Stimulated activated naive CD8-positive, alpha-beta T cell treated with anti-CD3 and anti-CD28 coated beads, Interleukin-15, Interleukin-2, amounts not matched to agents 100 ng/mL and 50 ng/mL, for 24 hours (primary cell): ENCODE data around the gene CPLANE2.
"Not testable (repeated sequence)": the region's sequence is repeated elsewhere in the genome, so short reads cannot be mapped to it uniquely, and the experiment has no call there.

Experiments used
- H3K27ac Mint-ChIP-seq: one replicate; pipeline ENCODE4 v1.8.0; 2021; ENCODE audit warnings: mild to moderate bottlenecking, mixed read lengths
- H3K27me3 Mint-ChIP-seq: one replicate; pipeline ENCODE4 v1.8.0; 2021; ENCODE audit warnings: mixed read lengths
- H3K36me3 Mint-ChIP-seq: one replicate; pipeline ENCODE4 v1.8.0; 2021; ENCODE audit warnings: low read depth, mixed read lengths
- H3K4me1 Mint-ChIP-seq: one replicate; pipeline ENCODE4 v1.8.0; 2021; ENCODE audit warnings: low read depth, mixed read lengths
- H3K4me3 Mint-ChIP-seq: one replicate; pipeline ENCODE4 v1.8.0; 2021; ENCODE audit warnings: mild to moderate bottlenecking, mixed read lengths
- H3K9me3 Mint-ChIP-seq: one replicate; pipeline ENCODE4 v1.8.0; 2021; ENCODE audit warnings: mixed read lengths

The CPLANE2 gene

GRCh38 chr1:16202281-16203210 lies 34.4 kb downstream of the CPLANE2 start:
- Mint-ChIP-seq H3K4me3 (no peak overlapping the region), H3K9me3 (no peaks in the 10 kb centered on the region), H3K36me3 (peaks cover 5% of the 10 kb centered on the region), H3K27ac (no peak overlapping the region), H3K27me3 (no peaks in the 10 kb centered on the region), H3K4me1 (peaks cover 10% of the 10 kb centered on the region)

GRCh38 chr1:16199700-16200099 lies 37.3 kb downstream of the CPLANE2 start:
- Mint-ChIP-seq H3K9me3 (no peaks in the 10 kb centered on the region), H3K4me1 (peaks cover 5% of the 10 kb centered on the region), H3K4me3 (no peak overlapping the region), H3K27ac (no peak overlapping the region), H3K36me3 (peaks cover 5% of the 10 kb centered on the region), H3K27me3 (no peaks in the 10 kb centered on the region)

GRCh38 chr1:16199157-16199501 lies 37.9 kb downstream of the CPLANE2 start:
- H3K4me1 Mint-ChIP-seq, result peaks cover 5% of the 10 kb centered on the region
- H3K36me3 Mint-ChIP-seq, result peaks cover 5% of the 10 kb centered on the region
- H3K27me3 Mint-ChIP-seq, result no peaks in the 10 kb centered on the region
- no peak overlapping the region for H3K4me3 Mint-ChIP-seq
- no peaks in the 10 kb centered on the region for H3K9me3 Mint-ChIP-seq
- H3K27ac Mint-ChIP-seq, result no peak overlapping the region

- Mint-ChIP-seq H3K4me1 (peaks cover 5% of the 10 kb centered on the region), H3K4me3 (no peak overlapping the region), H3K27ac (no peak overlapping the region), H3K27me3 (no peaks in the 10 kb centered on the region), H3K36me3 (peaks cover 3% of the 10 kb centered on the region), H3K9me3 (no peaks in the 10 kb centered on the region)
These were observed 38.4 kb downstream of the CPLANE2 start for GRCh38 chr1:16198444-16199156.

- H3K9me3 Mint-ChIP-seq, result no peaks in the 10 kb centered on the region
- H3K36me3 Mint-ChIP-seq, result no peaks in the 10 kb centered on the region
- no peaks in the 10 kb centered on the region for H3K27me3 Mint-ChIP-seq
- H3K4me1 Mint-ChIP-seq, result peaks cover 5% of the 10 kb centered on the region
- H3K4me3 Mint-ChIP-seq, result no peak overlapping the region
- H3K27ac Mint-ChIP-seq, result no peak overlapping the region
These were observed 40.1 kb downstream of the CPLANE2 start for GRCh38 chr1:16196874-16197273.

- not testable (repeated sequence) for H3K27ac Mint-ChIP-seq, H3K4me3 Mint-ChIP-seq, H3K36me3 Mint-ChIP-seq, H3K27me3 Mint-ChIP-seq, H3K9me3 Mint-ChIP-seq, H3K4me1 Mint-ChIP-seq
These were observed 40.8 kb downstream of the CPLANE2 start for GRCh38 chr1:16196139-16196538.

- peaks cover 5% of the 10 kb centered on the region for H3K4me1 Mint-ChIP-seq
- no peaks in the 10 kb centered on the region for H3K36me3 Mint-ChIP-seq
- H3K27me3 Mint-ChIP-seq, result no peaks in the 10 kb centered on the region
- H3K9me3 Mint-ChIP-seq, result no peaks in the 10 kb centered on the region
- H3K27ac Mint-ChIP-seq, result no peak overlapping the region
- H3K4me3 Mint-ChIP-seq, result no peak overlapping the region
These were observed 41.5 kb downstream of the CPLANE2 start for GRCh38 chr1:16195518-16195905.

- Mint-ChIP-seq H3K4me1 (no peaks in the 10 kb centered on the region), H3K4me3 (no peak overlapping the region), H3K27me3 (no peaks in the 10 kb centered on the region), H3K9me3 (no peaks in the 10 kb centered on the region), H3K36me3 (no peaks in the 10 kb centered on the region), H3K27ac (no peak overlapping the region)
These were observed 45.0 kb downstream of the CPLANE2 start for GRCh38 chr1:16191916-16192546.

- Mint-ChIP-seq H3K4me3 (no peak overlapping the region), H3K27me3 (no peaks in the 10 kb centered on the region), H3K9me3 (no peaks in the 10 kb centered on the region), H3K4me1 (no peaks in the 10 kb centered on the region), H3K36me3 (no peaks in the 10 kb centered on the region), H3K27ac (no peak overlapping the region)
These were observed 45.7 kb downstream of the CPLANE2 start for GRCh38 chr1:16191309-16191708.

- no peaks in the 10 kb centered on the region for H3K36me3 Mint-ChIP-seq
- no peaks in the 10 kb centered on the region for H3K4me1 Mint-ChIP-seq
- no peak overlapping the region for H3K27ac Mint-ChIP-seq
- H3K27me3 Mint-ChIP-seq, result no peaks in the 10 kb centered on the region
- H3K4me3 Mint-ChIP-seq, result no peak overlapping the region
- H3K9me3 Mint-ChIP-seq, result no peaks in the 10 kb centered on the region
These were observed 46.9 kb downstream of the CPLANE2 start for GRCh38 chr1:16189921-16190621.

- H3K9me3 Mint-ChIP-seq, result no peaks in the 10 kb centered on the region
- no peaks in the 10 kb centered on the region for H3K36me3 Mint-ChIP-seq
- no peak overlapping the region for H3K4me3 Mint-ChIP-seq
- no peaks in the 10 kb centered on the region for H3K4me1 Mint-ChIP-seq
- H3K27ac Mint-ChIP-seq, result no peak overlapping the region
- no peaks in the 10 kb centered on the region for H3K27me3 Mint-ChIP-seq
These were observed 48.0 kb downstream of the CPLANE2 start for GRCh38 chr1:16189003-16189402.

GRCh38 chr1:16187748-16188401 lies 49.1 kb downstream of the CPLANE2 start:
- H3K4me1 Mint-ChIP-seq, result no peaks in the 10 kb centered on the region
- no peak overlapping the region for H3K4me3 Mint-ChIP-seq
- no peaks in the 10 kb centered on the region for H3K36me3 Mint-ChIP-seq
- no peaks in the 10 kb centered on the region for H3K9me3 Mint-ChIP-seq
- H3K27ac Mint-ChIP-seq, result no peak overlapping the region
- H3K27me3 Mint-ChIP-seq, result no peaks in the 10 kb centered on the region

GRCh38 chr1:16186655-16187235 lies 50.2 kb downstream of the CPLANE2 start:
- H3K4me1 Mint-ChIP-seq, result no peaks in the 10 kb centered on the region
- H3K36me3 Mint-ChIP-seq, result no peaks in the 10 kb centered on the region
- H3K27me3 Mint-ChIP-seq, result no peaks in the 10 kb centered on the region
- no peaks in the 10 kb centered on the region for H3K9me3 Mint-ChIP-seq
- no peak overlapping the region for H3K4me3 Mint-ChIP-seq
- no peak overlapping the region for H3K27ac Mint-ChIP-seq
